Thoracic aorta (tissue), 2 donors: ENCODE measurements around the gene CTSW. TPM values are rescaled to one million over a fixed set of nuclear protein-coding genes. Genes with fewer than 3 reads are reported as not detected.

Source experiments
- ATAC-seq: fragments of 150-250 bp; one replicate; pipeline ENCODE4 v1.8.0; 2017; ENCODE audit warnings: low read depth; ENCODE audit not compliant: insufficient number of reproducible peaks, low FRiP score
- DNase-seq: peaks from one replicate; pipeline ENCODE4 v3.0.0-alpha.2; 2020; ENCODE audit warnings: low spot score
- H3K27ac ChIP-seq, 2 donors: fragments of 200-600 bp; sonication (generic); 1 replicate in 1 of 2; 2 replicates in 1 of 2; pipeline ENCODE4 v1.5.1; 2016; ENCODE audit warnings: mild to moderate bottlenecking in 2 of 2, moderate library complexity in 2 of 2
- H3K27me3 ChIP-seq: fragments of 200-600 bp; sonication (generic); replicated peaks from 2 replicates; pipeline ENCODE4 v1.6.0; 2016; ENCODE audit warnings: mild to moderate bottlenecking; ENCODE audit not compliant: insufficient read depth
- H3K36me3 ChIP-seq: fragments of 200-600 bp; sonication (generic); one replicate; pipeline ENCODE4 v1.5.1; 2016
- H3K4me1 ChIP-seq, 2 donors: fragments of 200-600 bp; sonication (generic); 1 replicate in 1 of 2; 2 replicates in 1 of 2; pipeline versions ENCODE4 v1.5.1 to v1.6.0; 2016; ENCODE audit warnings: low read depth in 2 of 2, mild to moderate bottlenecking in 1 of 2; ENCODE audit not compliant: control insufficient read depth in 1 of 2
- H3K4me3 ChIP-seq: fragments of 200-600 bp; sonication (generic); 2 replicates; pipeline ENCODE4 v1.5.1; 2016; ENCODE audit warnings: mild to moderate bottlenecking
- H3K9me3 ChIP-seq: fragments of 200-600 bp; sonication (generic); 2 replicates; pipeline ENCODE4 v1.5.1; 2016
- CTCF ChIP-seq: fragments of 200-600 bp; sonication (generic); IDR thresholded peaks from one replicate; pipeline ENCODE4 v1.5.1; 2019; ENCODE audit warnings: antibody characterized with exemption
- total RNA-seq, 2 donors: library from RNA; depleted of rRNA; stranded (reverse); fragments of >200 nt; gene quantifications; one replicate each; pipeline versions ENCODE4 v1.1.0 to v1.2.3, GENCODE V29; 2016

The CTSW gene
- total RNA-seq, 2 donors from 2014 or later = 1.6 to 13.7 TPM

GRCh38 chr11:65915101-65915820, 35.6 kb downstream of the CTSW start:
- Histone ChIP-seq H3K27ac (peak overlapping the region; percentile 91 to 96), H3K36me3 (no peaks in the 10 kb centered on the region), H3K4me3 (peak overlapping the region; percentile 100), H3K9me3 (no peaks in the 10 kb centered on the region), H3K27me3 (no peaks in the 10 kb centered on the region), H3K4me1 (peaks cover 41 to 58% of the 10 kb centered on the region in 2 donors)
- ATAC-seq = no peak
- no peak for DNase-seq
- TF ChIP-seq CTCF = no peak

- no peak for TF ChIP-seq CTCF
- Histone ChIP-seq H3K9me3 (no peaks in the 10 kb centered on the region), H3K36me3 (no peaks in the 10 kb centered on the region), H3K27ac (peak overlapping the region; percentile 91 to 96), H3K27me3 (no peaks in the 10 kb centered on the region), H3K4me1 (peaks cover 47 to 64% of the 10 kb centered on the region in 2 donors), H3K4me3 (peak overlapping the region; percentile 100)
- DNase-seq (peak; percentile 87), ATAC-seq (peak; percentile 63)
Observed at GRCh38 chr11:65915821-65916251, 36.2 kb downstream of the CTSW start.

- H3K27me3 ChIP-seq = no peaks in the 10 kb centered on the region
- H3K36me3 ChIP-seq = no peaks in the 10 kb centered on the region
- peak overlapping the region; percentile 100 for H3K4me3 ChIP-seq
- H3K4me1 ChIP-seq = peaks cover 51 to 66% of the 10 kb centered on the region in 2 donors
- no peak for DNase-seq
- no peak for ATAC-seq
- H3K9me3 ChIP-seq = no peaks in the 10 kb centered on the region
- H3K27ac ChIP-seq = peak overlapping the region; percentile 91 to 96
- no peak for TF ChIP-seq CTCF
Observed at GRCh38 chr11:65916391-65916790, 36.8 kb downstream of the CTSW start.

- peak overlapping the region; percentile 100 for H3K4me3 ChIP-seq
- H3K9me3 ChIP-seq = no peaks in the 10 kb centered on the region
- ATAC-seq (no peak), DNase-seq (no peak)
- H3K36me3 ChIP-seq = no peaks in the 10 kb centered on the region
- no peaks in the 10 kb centered on the region for H3K27me3 ChIP-seq
- H3K4me1 ChIP-seq = peaks cover 46 to 59% of the 10 kb centered on the region in 2 donors
- peak overlapping the region; percentile 91 to 96 for H3K27ac ChIP-seq
- TF ChIP-seq CTCF = no peak
Observed at GRCh38 chr11:65917077-65917433, 37.4 kb downstream of the CTSW start.

GRCh38 chr11:65917434-65918210, 38.0 kb downstream of the CTSW start:
- Histone ChIP-seq H3K4me3 (peak overlapping the region; percentile 100), H3K4me1 (peaks cover 44 to 54% of the 10 kb centered on the region in 2 donors), H3K27ac (peak overlapping the region; percentile 94 to 96), H3K27me3 (no peaks in the 10 kb centered on the region), H3K36me3 (no peaks in the 10 kb centered on the region), H3K9me3 (no peaks in the 10 kb centered on the region)
- TF ChIP-seq CTCF = no peak
- DNase-seq (no peak), ATAC-seq (no peak)
